Endothelial cell of hepatic sinusoid (primary cell): ENCODE measurements around the gene FOXL3.

ENCODE experiments used
- in situ Hi-C: cut with HindIII; loops from 2 replicates; pipeline ENCODE4 v1.10.0; 2017; ENCODE audit warnings: low sequenced_read_pairs

FOXL3 gene

GRCh38 chr7:335358-336148, 45.6 kb downstream of the FOXL3 start:
- in situ Hi-C loops, result loop anchor here (5.0 kb wide), 3 partner anchors 62 to 442 kb away; no protein-coding TSS in a partner anchor

- in situ Hi-C loops, result loop anchor here (5.0 kb wide), 3 partner anchors 61 to 441 kb away; no protein-coding TSS in a partner anchor
Measured at GRCh38 chr7:336149-336533, 46.2 kb downstream of the FOXL3 start.

DNA sequence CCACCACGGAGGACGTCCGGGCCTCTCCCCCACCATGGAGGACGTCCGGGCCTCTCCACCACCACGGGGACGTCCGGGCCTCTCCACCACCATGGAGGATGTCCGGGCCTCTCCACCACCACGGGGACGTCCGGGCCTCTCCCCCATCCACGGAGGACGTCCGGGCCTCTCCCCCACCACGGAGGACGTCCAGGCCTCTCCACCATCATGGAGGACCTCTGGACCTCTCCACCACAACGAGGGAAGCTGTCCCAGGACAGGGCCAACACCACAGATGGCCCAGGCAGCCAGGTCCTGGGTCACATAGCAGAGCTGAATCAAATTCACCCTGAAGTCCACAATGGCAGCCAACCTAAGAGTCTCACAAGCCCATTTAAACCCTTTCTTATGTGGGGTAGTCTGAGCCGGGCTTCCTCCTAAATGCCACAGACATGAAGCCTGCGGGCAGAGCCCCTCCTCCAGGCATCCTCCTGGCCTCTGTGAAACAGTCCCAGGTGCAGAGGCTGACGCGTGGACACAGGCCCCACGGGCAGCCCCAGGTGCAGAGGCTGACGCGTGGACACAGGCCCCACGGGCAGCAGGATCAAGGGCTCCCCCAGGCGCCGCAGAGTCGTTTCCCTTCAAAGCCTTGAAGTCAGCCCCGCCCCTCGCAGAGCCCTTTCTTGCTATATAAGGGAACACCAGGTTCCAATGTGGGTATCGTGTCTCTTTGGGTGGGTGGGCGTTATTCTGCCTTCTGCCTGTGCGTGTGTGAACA, 47.0 kb downstream of the FOXL3 start:
- in situ Hi-C loops, result loop anchor here (5.0 kb wide), 3 partner anchors 60 to 440 kb away; no protein-coding TSS in a partner anchor

DNA sequence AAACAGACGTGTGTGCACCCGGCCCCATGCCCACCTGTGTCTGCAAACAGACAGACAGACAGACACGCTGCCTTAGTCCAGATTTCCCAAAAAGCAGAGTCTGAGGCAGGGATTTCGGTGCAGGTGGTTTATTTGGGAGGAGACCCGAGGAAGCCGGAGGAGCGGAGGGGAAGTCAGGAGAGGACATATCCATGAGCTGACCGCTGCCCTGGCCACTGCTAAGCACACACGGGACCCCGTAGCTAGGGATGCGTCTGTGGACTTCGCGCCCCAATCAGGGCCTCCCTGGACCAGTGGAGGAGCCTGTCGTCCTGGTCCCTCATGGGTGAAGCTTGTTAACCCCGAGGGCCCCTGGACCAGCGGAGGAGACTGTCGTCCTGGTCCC, 47.6 kb downstream of the FOXL3 start:
- in situ Hi-C loops, result loop anchor here (5.0 kb wide), 3 partner anchors 60 to 440 kb away; no protein-coding TSS in a partner anchor

DNA sequence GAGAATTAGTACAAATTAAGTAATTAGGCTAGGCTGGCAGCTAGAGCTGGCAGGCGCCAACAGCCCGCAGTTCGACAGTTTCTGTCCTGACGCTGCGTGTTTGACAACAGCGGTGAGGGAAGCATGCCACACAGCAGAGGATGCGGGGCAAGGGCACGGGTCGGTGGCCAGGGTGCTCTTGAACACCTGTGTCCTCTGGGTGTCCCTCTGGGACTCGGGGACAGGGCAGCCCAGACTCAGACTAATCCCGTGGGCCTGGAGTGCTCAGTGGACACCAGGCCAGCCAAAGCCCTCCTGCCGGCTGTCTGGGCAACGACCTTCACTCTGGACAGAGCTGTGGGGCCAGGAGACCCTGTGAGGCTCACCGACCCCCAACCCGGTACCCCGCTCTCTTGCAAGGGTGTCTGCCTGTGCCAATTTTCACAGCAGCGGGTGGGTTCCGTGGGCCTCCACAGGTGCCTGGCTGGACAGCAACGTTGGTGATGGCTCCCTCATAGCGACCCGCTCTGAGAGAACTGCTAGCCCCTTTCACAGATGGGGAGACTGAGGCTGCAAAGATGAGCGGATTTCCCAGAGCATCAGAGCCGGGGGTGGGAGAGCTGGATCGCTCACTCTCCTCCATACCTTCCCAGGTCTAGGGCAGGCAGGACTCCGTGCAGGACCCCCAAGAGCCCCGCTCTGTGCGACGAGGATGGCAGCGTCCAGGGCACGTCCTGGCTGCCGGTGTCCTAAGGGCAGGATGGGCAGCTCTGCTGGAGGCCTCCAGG, 48.5 kb downstream of the FOXL3 start:
- in situ Hi-C loops, result loop anchor here (5.0 kb wide), 3 partner anchors 59 to 439 kb away; no protein-coding TSS in a partner anchor

DNA sequence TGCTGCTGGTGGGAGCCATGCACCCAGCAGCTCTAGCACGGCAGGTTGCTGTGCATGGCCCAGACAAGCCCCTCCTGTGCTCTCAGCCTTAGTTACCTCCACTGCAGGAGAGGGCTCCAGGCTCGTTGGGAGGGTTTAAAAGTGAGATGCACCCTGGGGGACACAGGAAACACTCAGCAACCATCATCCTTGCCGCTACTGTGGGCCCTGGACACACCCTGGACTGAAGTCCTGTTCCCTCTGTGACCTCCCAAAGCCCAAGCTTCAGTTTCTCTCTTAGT, 49.0 kb downstream of the FOXL3 start:
- in situ Hi-C loops, result loop anchor here (5.0 kb wide), 3 partner anchors 58 to 438 kb away; no protein-coding TSS in a partner anchor

GRCh38 chr7:339696-340095, 49.7 kb downstream of the FOXL3 start:
- in situ Hi-C loops, result loop anchor here (5.0 kb wide), 3 partner anchors 58 to 438 kb away; no protein-coding TSS in a partner anchor

- in situ Hi-C loops, result no loop called here
Measured at GRCh38 chr7:340200-340937, 50.4 kb downstream of the FOXL3 start.
